Measurements from ENCODE around the gene IMPDH2.

DNA sequence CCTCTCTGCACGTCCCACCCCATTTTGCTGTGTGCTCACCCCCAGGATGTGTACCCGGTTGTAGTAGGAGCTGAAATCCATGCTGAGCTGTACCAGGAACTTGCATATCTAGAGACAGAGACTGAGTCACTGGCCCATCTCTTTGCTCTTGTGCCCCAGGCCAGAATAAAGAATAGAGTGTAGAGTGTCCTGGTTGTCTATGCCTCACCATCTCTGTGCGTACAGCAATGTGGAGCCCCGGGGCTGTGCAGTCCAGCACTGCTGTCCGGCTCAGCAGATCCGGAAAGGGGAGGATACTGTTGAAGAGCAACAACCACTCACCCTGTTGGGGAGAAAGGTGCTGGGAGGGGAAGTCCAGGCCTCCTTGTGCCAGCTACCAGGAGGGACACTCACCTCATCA is 13.4 kb downstream of the IMPDH2 start:
- no peak for TF ChIP-seq POLR2AphosphoS5 (IDR thresholded peaks at IDR 0.05; ENCODE audit: borderline replicate concordance, low read depth, low read length)
- no peak for TF ChIP-seq EZH2 (IDR thresholded peaks at IDR 0.05)

All from SK-N-MC (cell line).